ENCODE measurements around the gene ROBO1.
A peak's percentile ranks its signal among the peaks of the same experiment; 100 is the strongest.

The ROBO1 gene

GRCh38 chr3:78633626-78634025 lies 1134.2 kb downstream of the ROBO1 start:
- TF ChIP-seq CTCF (IDR thresholded peaks at IDR 0.05; ENCODE audit: low read depth, low read length) = no peak
- no peak overlapping the region for H3K4me3 ChIP-seq (ENCODE audit: low read depth, low read length)
- in situ Hi-C loops (cut with HindIII; ENCODE audit: low sequenced_read_pairs) = no loop called here
- peak; percentile 3 for DNase-seq (ENCODE audit: low read depth, low spot score)

GRCh38 chr3:78632925-78633553 lies 1134.8 kb downstream of the ROBO1 start:
- in situ Hi-C loops (cut with HindIII; ENCODE audit: low sequenced_read_pairs) = no loop called here
- H3K4me3 ChIP-seq (ENCODE audit: low read depth, low read length) = no peak overlapping the region
- no peak for TF ChIP-seq CTCF (IDR thresholded peaks at IDR 0.05; ENCODE audit: low read depth, low read length)
- DNase-seq (ENCODE audit: low read depth, low spot score) = no peak

- no peak for TF ChIP-seq CTCF (IDR thresholded peaks at IDR 0.05; ENCODE audit: low read depth, low read length)
- H3K4me3 ChIP-seq (ENCODE audit: low read depth, low read length) = no peak overlapping the region
- no peak for DNase-seq (ENCODE audit: low read depth, low spot score)
- in situ Hi-C loops (cut with HindIII; ENCODE audit: low sequenced_read_pairs) = no loop called here
Observed at GRCh38 chr3:78629544-78629943, 1138.3 kb downstream of the ROBO1 start.

- in situ Hi-C loops (cut with HindIII; ENCODE audit: low sequenced_read_pairs) = no loop called here
- TF ChIP-seq CTCF (IDR thresholded peaks at IDR 0.05; ENCODE audit: low read depth, low read length) = no peak
- no peak overlapping the region for H3K4me3 ChIP-seq (ENCODE audit: low read depth, low read length)
- no peak for DNase-seq (ENCODE audit: low read depth, low spot score)
Observed at GRCh38 chr3:78621061-78621716, 1146.6 kb downstream of the ROBO1 start.

GRCh38 chr3:78614486-78614885 lies 1153.3 kb downstream of the ROBO1 start:
- in situ Hi-C loops (cut with HindIII; ENCODE audit: low sequenced_read_pairs) = no loop called here
- no peak overlapping the region for H3K4me3 ChIP-seq (ENCODE audit: low read depth, low read length)
- no peak for DNase-seq (ENCODE audit: low read depth, low spot score)
- TF ChIP-seq CTCF (IDR thresholded peaks at IDR 0.05; ENCODE audit: low read depth, low read length) = no peak

GRCh38 chr3:78613421-78613879 lies 1154.3 kb downstream of the ROBO1 start:
- DNase-seq (ENCODE audit: low read depth, low spot score) = no peak
- in situ Hi-C loops (cut with HindIII; ENCODE audit: low sequenced_read_pairs) = no loop called here
- TF ChIP-seq CTCF (IDR thresholded peaks at IDR 0.05; ENCODE audit: low read depth, low read length) = no peak
- no peak overlapping the region for H3K4me3 ChIP-seq (ENCODE audit: low read depth, low read length)
